ENCODE measurements around the gene OR56A5.

Gene OR56A5

GRCh38 chr11:5932671-5933070 is 35.6 kb downstream of the OR56A5 start:
- DNase-seq (ENCODE audit: low spot score) = no peak

DNA sequence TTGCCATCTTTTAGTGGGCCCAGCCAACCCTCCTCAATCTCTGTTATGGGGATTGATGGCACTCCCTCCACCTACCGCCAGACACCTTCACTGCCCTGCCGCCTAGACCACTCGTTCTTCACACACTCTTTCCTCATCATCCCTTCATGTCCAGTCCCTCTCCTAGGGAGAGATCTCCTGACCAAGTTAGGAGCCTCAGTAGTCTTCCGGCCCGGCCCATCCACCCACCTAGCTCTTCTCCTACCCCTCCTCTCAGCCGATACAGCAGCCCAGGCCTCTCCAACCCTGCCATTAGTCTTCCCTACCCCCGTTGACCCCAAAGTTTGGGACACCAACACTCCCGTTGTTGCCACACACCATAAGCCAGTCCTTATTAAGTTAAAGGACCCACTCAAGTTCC is 37.2 kb downstream of the OR56A5 start:
- no peak for DNase-seq (ENCODE audit: low spot score)

DNA sequence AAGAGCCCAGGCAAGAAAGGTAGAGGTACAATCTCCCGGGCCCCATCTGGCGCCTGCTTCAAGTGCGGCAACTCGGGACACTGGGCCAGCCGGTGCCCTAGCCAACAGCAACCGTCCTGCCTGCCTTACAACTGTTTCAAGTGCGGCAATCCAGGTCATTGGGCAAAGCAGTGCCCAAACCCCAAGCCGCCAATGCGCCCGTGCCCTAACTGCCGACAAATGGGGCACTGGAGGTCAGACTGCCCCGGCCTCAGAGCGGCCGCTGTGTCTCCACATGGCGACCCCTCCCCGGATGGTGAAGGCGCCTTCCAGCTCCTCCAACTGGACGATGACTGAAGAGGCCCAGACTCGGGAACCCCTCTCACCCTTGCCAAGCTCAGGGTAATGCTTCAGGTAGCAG is 37.7 kb downstream of the OR56A5 start:
- no peak for DNase-seq (ENCODE audit: low spot score)

DNA sequence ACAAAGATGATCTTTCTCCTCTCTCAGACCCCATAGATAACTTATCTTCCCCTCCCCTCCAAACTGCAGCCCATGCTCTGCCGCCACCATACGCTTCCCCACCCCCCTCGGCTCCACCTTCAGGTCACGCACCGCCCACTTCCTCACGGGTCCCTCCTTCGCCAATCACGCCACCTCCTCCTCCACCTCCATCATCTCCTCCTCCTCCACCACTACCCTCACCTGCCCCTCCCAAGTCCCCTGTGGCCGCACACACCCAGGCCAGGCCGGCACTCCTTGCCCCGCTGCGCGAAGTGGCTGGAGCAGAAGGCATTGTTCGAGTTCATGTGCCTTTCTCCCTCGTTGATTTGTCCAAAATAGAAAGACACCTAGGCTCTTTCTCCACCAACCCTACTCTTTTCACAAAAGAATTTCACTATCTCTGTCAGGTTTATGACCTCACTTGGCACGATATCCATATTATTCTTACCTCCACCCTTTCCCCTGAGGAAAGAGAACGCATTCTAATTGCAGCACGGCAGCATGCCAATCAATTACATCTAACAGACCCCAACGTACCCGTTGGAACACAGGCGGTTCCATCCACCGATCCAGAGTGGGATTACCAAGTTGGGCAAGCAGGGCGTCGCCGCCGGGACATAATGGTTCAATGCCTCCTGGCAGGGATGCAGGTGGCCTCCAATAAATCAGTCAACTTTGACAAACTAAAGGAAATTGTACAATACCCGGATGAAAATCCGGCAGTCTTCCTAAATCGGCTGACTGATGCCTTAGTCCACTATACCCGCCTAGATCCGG is 38.5 kb downstream of the OR56A5 start:
- no peak for DNase-seq (ENCODE audit: low spot score)

DNA sequence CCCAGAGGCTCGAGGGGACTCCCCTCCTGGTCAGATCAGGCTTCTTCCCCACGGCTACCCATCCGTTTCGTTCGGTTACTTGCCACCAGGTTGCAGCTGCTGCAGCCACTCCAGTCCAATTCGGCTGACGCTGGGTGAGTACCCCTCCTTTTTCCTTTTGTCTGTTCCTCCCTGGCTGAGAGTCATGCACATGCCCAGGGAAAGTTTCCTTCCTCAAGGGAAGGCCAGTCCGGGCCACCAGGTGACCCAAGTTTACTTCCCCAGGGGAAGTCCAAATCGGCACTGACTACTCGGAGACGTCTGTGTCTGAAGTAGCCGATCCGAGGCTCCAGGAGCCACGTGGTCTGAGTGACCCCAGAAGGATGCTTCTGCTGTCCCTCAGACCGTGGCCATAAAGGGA is 39.5 kb downstream of the OR56A5 start:
- DNase-seq (ENCODE audit: low spot score) = no peak

GRCh38 chr11:5928271-5928670 is 40.0 kb downstream of the OR56A5 start:
- no peak for DNase-seq (ENCODE audit: low spot score)

DNA sequence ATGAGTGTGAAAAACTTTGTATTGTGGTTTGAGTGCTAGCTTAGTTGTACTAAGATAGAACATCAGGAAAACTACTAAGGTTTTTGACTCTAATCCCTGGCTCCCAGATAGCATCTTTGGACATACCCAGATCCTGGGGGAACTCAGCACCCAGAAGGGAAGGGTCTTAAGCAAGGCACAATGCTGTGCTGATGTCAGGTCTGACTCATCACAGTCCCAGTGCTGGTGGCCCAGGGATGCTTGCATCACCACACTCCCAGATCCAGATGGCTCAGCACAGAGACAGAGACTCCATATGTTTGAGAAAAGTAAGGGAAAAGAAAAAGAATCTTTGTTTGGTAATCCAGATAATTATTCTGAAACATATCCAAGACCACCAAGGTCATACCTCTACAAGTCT is 44.5 kb downstream of the OR56A5 start:
- peak; percentile 30 for DNase-seq (ENCODE audit: low spot score)

GRCh38 chr11:5923427-5923776 is 44.9 kb downstream of the OR56A5 start:
- no peak for DNase-seq (ENCODE audit: low spot score)

- peak; percentile 90 for DNase-seq (ENCODE audit: low spot score)
Observed at GRCh38 chr11:5922749-5923426, 45.4 kb downstream of the OR56A5 start.
